HCT116 (cell line): ENCODE measurements around the gene GPHN.

ENCODE experiments used
- CBX3 ChIP-seq: IDR thresholded peaks from 2 replicates; pipeline ENCODE4 v1.6.1; 2012; ENCODE audit warnings: low read depth
- CTCF ChIP-seq, 3 experiments: fragments of 200-600 bp in 1 of 3; sonication (generic) in 1 of 3; IDR thresholded peaks in 2 of 3; conservative IDR thresholded peaks in 1 of 3; 2 replicates each; pipeline ENCODE4 v1.5.1; 2012 to 2017; ENCODE audit warnings: low read depth in 2 of 3, low read length in 2 of 3, antibody characterized with exemption in 1 of 3, borderline replicate concordance in 1 of 3, control low read depth in 1 of 3, mild to moderate bottlenecking in 1 of 3, mixed read lengths in 1 of 3, mixed run types in 1 of 3, moderate library complexity in 1 of 3; ENCODE audit not compliant: insufficient read depth in 1 of 3
- EZH2 ChIP-seq: fragments of 200-600 bp; sonication (generic); IDR thresholded peaks from 2 replicates; pipeline ENCODE4 v1.6.1; 2017; ENCODE audit warnings: antibody characterized with exemption, mixed run types
- EZH2phosphoT487 ChIP-seq: fragments of 200-600 bp; IDR thresholded peaks from 2 replicates; pipeline ENCODE4 v1.6.1; 2018; ENCODE audit warnings: antibody characterized with exemption, borderline replicate concordance
- FOSL1 ChIP-seq: IDR thresholded peaks from 2 replicates; pipeline ENCODE4 v1.6.1; 2012; ENCODE audit warnings: low read depth
- JUND ChIP-seq: IDR thresholded peaks from 2 replicates; pipeline ENCODE4 v1.6.1; 2012
- MAX ChIP-seq: IDR thresholded peaks from 2 replicates; pipeline ENCODE4 v1.6.1; 2012
- POLR2A ChIP-seq: IDR thresholded peaks from 2 replicates; pipeline ENCODE4 v1.7.0; 2011; ENCODE audit warnings: borderline replicate concordance; ENCODE audit not compliant: insufficient read depth, insufficient read length; ENCODE audit errors: extremely low read depth
- POLR2AphosphoS5 ChIP-seq: IDR thresholded peaks from 2 replicates; pipeline ENCODE4 v1.6.1; 2011; ENCODE audit warnings: mild to moderate bottlenecking, low read depth, low read length, moderate library complexity
- RAD21 ChIP-seq: IDR thresholded peaks from 2 replicates; pipeline ENCODE4 v1.6.1; 2012; ENCODE audit warnings: low read depth, mild to moderate bottlenecking
- SRF ChIP-seq: IDR thresholded peaks from 2 replicates; pipeline ENCODE4 v1.6.1; 2012; ENCODE audit warnings: low read depth
- YY1 ChIP-seq: IDR thresholded peaks from 2 replicates; pipeline ENCODE4 v1.6.1; 2011; ENCODE audit warnings: low read length, low read depth, moderate library complexity, mild to moderate bottlenecking; ENCODE audit not compliant: insufficient replicate concordance; ENCODE audit errors: extremely low read depth
- ZFX ChIP-seq: fragments of 450-650 bp; IDR thresholded peaks from 2 replicates; pipeline ENCODE4 v1.6.1; 2017
- ZNF274 ChIP-seq: fragments of 200-500 bp; sonication (Bioruptor generic); IDR thresholded peaks from 2 replicates; pipeline ENCODE4 v1.6.1; 2014; ENCODE audit warnings: mild to moderate bottlenecking, low read depth, low read length, inconsistent platforms

GRCh38 chr14:66815687-66816086 lies 307.7 kb downstream of the GPHN start:
- TF ChIP-seq ZNF274 (no peak), EZH2phosphoT487 (no peak), EZH2 (no peak), CTCF (IDR thresholded peaks at IDR 0.05 in 2 of 3, conservative IDR thresholded peaks at IDR 0.05 in 1 of 3; ENCODE audit: borderline replicate concordance in 1 of 3, insufficient read depth in 1 of 3, low read depth in 2 of 3, low read length in 2 of 3) (no peak), ZFX (no peak), POLR2AphosphoS5 (no peak), YY1 (no peak), RAD21 (no peak), SRF (no peak), JUND (no peak), FOSL1 (no peak), POLR2A (no peak), MAX (no peak), CBX3 (no peak)
